CD4-positive, alpha-beta memory T cell (primary cell): ENCODE results near the gene NAV3. TPM values are rescaled to one million over a fixed set of nuclear protein-coding genes. Genes with fewer than 3 reads are reported as not detected.

Source experiments
- CTCF ChIA-PET: fragments of 350-600 bp; sonication (Branson Sonifier 250); formaldehyde crosslinking; loops from one replicate; lab custom pipeline; 2021; ENCODE audit warnings: inconsistent platforms; ENCODE audit not compliant: partially characterized antibody; lab: Charles Lee
- POLR2A ChIA-PET: fragments of 350-600 bp; sonication (Branson Sonifier 250); formaldehyde crosslinking; loops from one replicate; lab custom pipeline; 2021; ENCODE audit not compliant: partially characterized antibody; lab: Charles Lee
- DNase-seq, 5 donors: peaks; one replicate each; pipeline versions ENCODE4 v3.0.0 to v3.0.0-alpha.2; 2020 to 2022; ENCODE audit warnings: mixed read lengths in 1 of 5
- H3K27ac ChIP-seq: one replicate; pipeline ENCODE4 v1.7.0; 2013; ENCODE audit warnings: low read depth, low read length
- H3K27me3 ChIP-seq: 2 replicates; pipeline ENCODE4 v1.7.0; 2013; ENCODE audit warnings: mild to moderate bottlenecking, low read length, moderate library complexity; ENCODE audit not compliant: insufficient read depth
- H3K36me3 ChIP-seq: 2 replicates; pipeline ENCODE4 v1.7.0; 2013; ENCODE audit warnings: mild to moderate bottlenecking, low read length, moderate library complexity; ENCODE audit not compliant: insufficient read depth
- H3K4me1 ChIP-seq: 2 replicates; pipeline ENCODE4 v1.7.0; 2013; ENCODE audit warnings: mild to moderate bottlenecking, low read length, moderate library complexity; ENCODE audit not compliant: insufficient read depth
- H3K4me3 ChIP-seq, 2 donors: one replicate each; pipeline ENCODE4 v1.7.0; 2013; ENCODE audit warnings: low read length in 2 of 2, mild to moderate bottlenecking in 1 of 2
- H3K9me3 ChIP-seq, 2 donors: one replicate each; pipeline ENCODE4 v1.7.0; 2013; ENCODE audit warnings: low read length in 2 of 2, control low read depth in 1 of 2; ENCODE audit not compliant: control insufficient read depth in 1 of 2
- H3K27ac Mint-ChIP-seq, 7 donors: one replicate each; pipeline ENCODE4 v1.8.0; 2020 to 2021; ENCODE audit warnings: mixed read lengths in 7 of 7, mild to moderate bottlenecking in 6 of 7, inconsistent platforms in 3 of 7, moderate library complexity in 3 of 7
- H3K27me3 Mint-ChIP-seq, 2 donors: one replicate each; pipeline ENCODE4 v1.8.0; 2020 to 2021; ENCODE audit warnings: mixed read lengths in 2 of 2
- H3K36me3 Mint-ChIP-seq, 2 donors: one replicate each; pipeline ENCODE4 v1.8.0; 2020 to 2021; ENCODE audit warnings: mixed read lengths in 2 of 2, inconsistent platforms in 1 of 2, mild to moderate bottlenecking in 1 of 2
- H3K4me1 Mint-ChIP-seq, 4 donors: one replicate each; pipeline ENCODE4 v1.8.0; 2020 to 2021; ENCODE audit warnings: mixed read lengths in 4 of 4, mild to moderate bottlenecking in 1 of 4
- H3K4me3 Mint-ChIP-seq, 8 donors: one replicate each; pipeline ENCODE4 v1.8.0; 2020 to 2021; ENCODE audit warnings: mixed read lengths in 8 of 8, mild to moderate bottlenecking in 7 of 8, moderate library complexity in 6 of 8, inconsistent platforms in 3 of 8
- H3K9me3 Mint-ChIP-seq, 8 donors: one replicate each; pipeline ENCODE4 v1.8.0; 2020 to 2021; ENCODE audit warnings: mixed read lengths in 8 of 8, mild to moderate bottlenecking in 5 of 8, inconsistent platforms in 3 of 8, moderate library complexity in 1 of 8
- intact Hi-C: fragments of 100-400 bp; cut with micrococcal nuclease; formaldehyde crosslinking; loops from one replicate; pipeline ENCODE4 v1.15.1; 2023
- polyA plus RNA-seq, 2 donors: library from polyadenylated mRNA; unstranded; fragments of 300-500 nt; fragmentation: Illumina TruSeq; gene quantifications; one replicate each; pipeline ENCODE4 v1.2.3, GENCODE V29; 2021
- total RNA-seq, 2 experiments: library from RNA; stranded (reverse); gene quantifications; one replicate each; pipeline ENCODE4 v1.2.3, GENCODE V29; 2021

Gene NAV3
- total and polyA plus RNA-seq, 4 experiments from 2014 or later, result not detected

DNA sequence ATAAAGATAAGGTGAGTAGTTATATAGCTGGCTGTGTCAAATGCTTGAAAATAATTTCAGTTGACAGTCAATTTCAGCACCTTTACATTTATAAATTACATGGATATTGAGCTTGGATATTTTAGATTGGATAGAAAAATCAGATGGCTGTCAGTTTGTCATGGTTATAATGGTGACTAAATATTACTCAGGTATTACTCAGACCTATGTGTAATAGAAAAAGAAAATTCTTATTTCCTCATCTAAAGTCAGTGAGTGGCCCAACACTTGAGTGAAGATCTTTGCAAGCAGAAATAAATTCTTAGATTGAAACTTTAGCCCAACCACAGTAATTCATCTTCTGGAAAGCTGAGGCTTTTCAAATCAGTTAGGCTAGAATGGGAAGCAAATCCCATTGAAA is 354.4 kb downstream of the NAV3 start:
- Histone ChIP-seq H3K4me3 (no peak overlapping the region), H3K27ac (no peak overlapping the region), H3K9me3 (no peaks in the 10 kb centered on the region), H3K4me1 (no peaks in the 10 kb centered on the region), H3K27me3 (no peaks in the 10 kb centered on the region), H3K36me3 (no peaks in the 10 kb centered on the region)
- ChIA-PET CTCF (no interaction called here), POLR2A (no interaction called here)
- H3K36me3 Mint-ChIP-seq, result no peaks in the 10 kb centered on the region
- no peak for DNase-seq
- peaks cover 1 to 12% (median 4%) of the 10 kb centered on the region in 8 donors for H3K9me3 Mint-ChIP-seq
- H3K27me3 Mint-ChIP-seq, result no peaks in the 10 kb centered on the region
- intact Hi-C loops, result no loop called here
- no peaks in the 10 kb centered on the region for H3K4me1 Mint-ChIP-seq
- no peak overlapping the region for H3K4me3 Mint-ChIP-seq
- H3K27ac Mint-ChIP-seq, result no peak overlapping the region

DNA sequence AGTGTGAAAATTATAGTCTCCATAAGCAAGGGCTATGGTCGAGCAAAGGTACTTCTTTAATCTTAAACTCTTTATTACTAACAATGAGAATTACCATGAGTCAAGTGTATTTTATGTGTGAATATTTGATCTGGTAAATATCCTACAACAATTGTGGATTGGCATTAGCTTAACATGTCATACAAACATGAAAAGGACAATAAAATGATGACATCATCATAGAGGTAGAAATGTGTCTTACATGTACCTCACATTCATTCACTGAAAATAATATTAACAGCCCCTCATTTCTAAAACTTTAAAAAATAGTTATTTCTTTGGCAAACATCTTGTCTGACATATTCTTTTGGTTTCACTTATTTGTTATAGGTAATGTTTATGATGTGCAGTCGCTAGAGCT is 355.0 kb downstream of the NAV3 start:
- POLR2A ChIA-PET, result no interaction called here
- H3K27me3 ChIP-seq, result no peaks in the 10 kb centered on the region
- no peak overlapping the region for H3K27ac Mint-ChIP-seq
- H3K27ac ChIP-seq, result no peak overlapping the region
- CTCF ChIA-PET, result no interaction called here
- DNase-seq, result no peak
- H3K9me3 Mint-ChIP-seq, result peaks cover 0 to 12% (median 4%) of the 10 kb centered on the region in 8 donors
- intact Hi-C loops, result no loop called here
- H3K4me3 ChIP-seq, result no peak overlapping the region
- H3K4me3 Mint-ChIP-seq, result no peak overlapping the region
- no peaks in the 10 kb centered on the region for H3K36me3 Mint-ChIP-seq
- H3K4me1 ChIP-seq, result no peaks in the 10 kb centered on the region
- H3K36me3 ChIP-seq, result no peaks in the 10 kb centered on the region
- H3K4me1 Mint-ChIP-seq, result no peaks in the 10 kb centered on the region
- no peaks in the 10 kb centered on the region for H3K27me3 Mint-ChIP-seq
- H3K9me3 ChIP-seq, result no peaks in the 10 kb centered on the region

DNA sequence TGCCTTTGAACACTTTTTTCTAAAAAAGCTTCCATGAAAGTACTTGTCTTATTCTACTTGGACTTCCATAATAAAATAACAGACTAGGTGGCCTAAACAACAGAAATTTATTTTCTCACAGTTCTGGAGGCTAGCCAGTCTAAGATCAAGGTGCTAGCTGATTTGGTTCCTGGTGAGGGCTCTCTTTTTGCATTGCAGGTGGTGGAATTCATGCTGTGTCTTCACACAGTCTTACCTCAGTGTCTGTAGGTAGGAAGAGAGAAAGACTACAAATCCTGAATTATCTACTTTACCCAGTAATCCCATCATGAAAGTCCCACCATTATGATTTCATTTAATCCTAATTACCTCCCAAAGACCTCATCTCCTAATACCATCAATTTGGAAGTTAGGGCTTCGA is 356.0 kb downstream of the NAV3 start:
- intact Hi-C loops, result no loop called here
- H3K9me3 Mint-ChIP-seq, result peaks cover 0 to 12% (median 5%) of the 10 kb centered on the region in 8 donors
- Histone ChIP-seq H3K27ac (no peak overlapping the region), H3K4me1 (no peaks in the 10 kb centered on the region), H3K4me3 (no peak overlapping the region), H3K9me3 (no peaks in the 10 kb centered on the region), H3K36me3 (no peaks in the 10 kb centered on the region), H3K27me3 (no peaks in the 10 kb centered on the region)
- ChIA-PET CTCF (no interaction called here), POLR2A (no interaction called here)
- no peaks in the 10 kb centered on the region for H3K4me1 Mint-ChIP-seq
- H3K36me3 Mint-ChIP-seq, result no peaks in the 10 kb centered on the region
- no peak for DNase-seq
- H3K27ac Mint-ChIP-seq, result no peak overlapping the region
- H3K27me3 Mint-ChIP-seq, result no peaks in the 10 kb centered on the region
- H3K4me3 Mint-ChIP-seq, result no peak overlapping the region

GRCh38 chr12:78187741-78188140 is 357.0 kb downstream of the NAV3 start:
- POLR2A ChIA-PET, result no interaction called here
- H3K4me3 ChIP-seq, result no peak overlapping the region
- no peaks in the 10 kb centered on the region for H3K4me1 Mint-ChIP-seq
- intact Hi-C loops, result no loop called here
- no peak overlapping the region for H3K27ac Mint-ChIP-seq
- H3K27me3 ChIP-seq, result no peaks in the 10 kb centered on the region
- H3K4me3 Mint-ChIP-seq, result no peak overlapping the region
- no peaks in the 10 kb centered on the region for H3K27me3 Mint-ChIP-seq
- peaks cover 1 to 15% (median 3%) of the 10 kb centered on the region in 8 donors for H3K9me3 Mint-ChIP-seq
- H3K36me3 ChIP-seq, result no peaks in the 10 kb centered on the region
- no peaks in the 10 kb centered on the region for H3K9me3 ChIP-seq
- no peaks in the 10 kb centered on the region for H3K4me1 ChIP-seq
- CTCF ChIA-PET, result no interaction called here
- no peaks in the 10 kb centered on the region for H3K36me3 Mint-ChIP-seq
- H3K27ac ChIP-seq, result no peak overlapping the region
- no peak for DNase-seq

GRCh38 chr12:78189656-78190055 is 359.0 kb downstream of the NAV3 start:
- H3K36me3 Mint-ChIP-seq, result no peaks in the 10 kb centered on the region
- Histone ChIP-seq H3K27ac (no peak overlapping the region), H3K9me3 (no peaks in the 10 kb centered on the region), H3K36me3 (no peaks in the 10 kb centered on the region), H3K4me3 (no peak overlapping the region), H3K4me1 (no peaks in the 10 kb centered on the region), H3K27me3 (no peaks in the 10 kb centered on the region)
- POLR2A ChIA-PET, result no interaction called here
- no peaks in the 10 kb centered on the region for H3K4me1 Mint-ChIP-seq
- no peak overlapping the region for H3K4me3 Mint-ChIP-seq
- intact Hi-C loops, result no loop called here
- H3K9me3 Mint-ChIP-seq, result peaks cover 3 to 23% (median 7%) of the 10 kb centered on the region in 8 donors
- H3K27me3 Mint-ChIP-seq, result no peaks in the 10 kb centered on the region
- no peak overlapping the region for H3K27ac Mint-ChIP-seq
- DNase-seq, result no peak
- CTCF ChIA-PET, result no interaction called here

GRCh38 chr12:78191611-78192010 is 360.9 kb downstream of the NAV3 start:
- Mint-ChIP-seq H3K9me3 (peaks cover 3 to 23% (median 7%) of the 10 kb centered on the region in 8 donors), H3K36me3 (no peaks in the 10 kb centered on the region), H3K4me1 (no peaks in the 10 kb centered on the region), H3K4me3 (no peak overlapping the region), H3K27me3 (no peaks in the 10 kb centered on the region), H3K27ac (no peak overlapping the region)
- Histone ChIP-seq H3K36me3 (no peaks in the 10 kb centered on the region), H3K9me3 (no peaks in the 10 kb centered on the region), H3K4me1 (no peaks in the 10 kb centered on the region), H3K27me3 (no peaks in the 10 kb centered on the region), H3K27ac (no peak overlapping the region), H3K4me3 (no peak overlapping the region)
- POLR2A ChIA-PET, result no interaction called here
- CTCF ChIA-PET, result no interaction called here
- no peak for DNase-seq
- intact Hi-C loops, result no loop called here

DNA sequence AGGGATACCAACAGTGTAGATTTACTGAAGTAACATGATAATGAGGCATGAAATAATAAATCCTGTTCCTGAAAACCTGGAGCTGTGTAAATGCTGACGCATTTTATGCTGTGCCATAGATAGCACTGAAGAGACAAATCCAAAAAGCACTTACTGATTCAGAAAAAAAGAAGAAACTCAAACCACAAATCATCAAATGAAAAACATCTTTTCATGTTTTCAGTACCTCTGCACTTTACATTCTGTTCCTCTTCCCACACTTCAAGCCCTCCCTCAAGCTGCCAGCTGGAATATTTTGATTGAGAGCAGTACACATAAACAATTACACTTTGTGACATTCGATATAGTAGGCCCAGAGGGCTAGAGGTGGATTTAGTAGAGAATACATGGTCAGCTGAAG is 362.3 kb downstream of the NAV3 start:
- no peaks in the 10 kb centered on the region for H3K36me3 Mint-ChIP-seq
- no peaks in the 10 kb centered on the region for H3K4me1 ChIP-seq
- DNase-seq, result no peak
- H3K9me3 Mint-ChIP-seq, result peaks cover 3 to 21% (median 7%) of the 10 kb centered on the region in 8 donors
- no peak overlapping the region for H3K4me3 Mint-ChIP-seq
- ChIA-PET POLR2A (no interaction called here), CTCF (no interaction called here)
- no peaks in the 10 kb centered on the region for H3K9me3 ChIP-seq
- no peaks in the 10 kb centered on the region for H3K4me1 Mint-ChIP-seq
- intact Hi-C loops, result no loop called here
- no peak overlapping the region for H3K4me3 ChIP-seq
- no peaks in the 10 kb centered on the region for H3K27me3 ChIP-seq
- no peaks in the 10 kb centered on the region for H3K27me3 Mint-ChIP-seq
- H3K27ac ChIP-seq, result no peak overlapping the region
- H3K27ac Mint-ChIP-seq, result no peak overlapping the region
- no peaks in the 10 kb centered on the region for H3K36me3 ChIP-seq

DNA sequence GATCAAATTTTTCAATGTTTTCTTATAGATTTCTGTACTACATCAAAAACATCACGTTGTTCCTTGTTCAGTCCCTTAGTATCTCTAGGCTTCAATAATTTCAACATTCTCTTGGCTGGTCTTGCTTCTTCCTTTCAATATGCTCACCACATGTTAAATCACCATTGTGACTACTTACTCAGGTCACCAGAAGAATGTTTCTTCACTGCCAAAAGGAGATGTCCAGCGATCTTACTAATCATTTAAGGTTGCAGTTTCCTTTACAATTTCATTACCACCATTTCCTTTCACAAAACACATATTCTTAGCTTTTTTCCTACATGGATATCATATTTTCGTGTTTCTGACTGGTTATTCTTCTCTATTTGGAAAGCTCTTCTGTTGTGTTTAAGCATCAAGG is 363.8 kb downstream of the NAV3 start:
- no peaks in the 10 kb centered on the region for H3K36me3 ChIP-seq
- Mint-ChIP-seq H3K4me1 (no peaks in the 10 kb centered on the region), H3K9me3 (peaks cover 0 to 16% (median 7%) of the 10 kb centered on the region in 8 donors), H3K27me3 (no peaks in the 10 kb centered on the region), H3K36me3 (no peaks in the 10 kb centered on the region), H3K27ac (no peak overlapping the region), H3K4me3 (no peak overlapping the region)
- H3K4me1 ChIP-seq, result no peaks in the 10 kb centered on the region
- no peaks in the 10 kb centered on the region for H3K27me3 ChIP-seq
- no peak overlapping the region for H3K4me3 ChIP-seq
- no peaks in the 10 kb centered on the region for H3K9me3 ChIP-seq
- DNase-seq, result no peak
- CTCF ChIA-PET, result no interaction called here
- intact Hi-C loops, result no loop called here
- POLR2A ChIA-PET, result no interaction called here
- H3K27ac ChIP-seq, result no peak overlapping the region
